DMS53 treated with DMSO at 0.1 percent for 48 hours (cell line): ENCODE results near the gene PCDHGC3.
"Not testable (repeated sequence)": the region's sequence is repeated elsewhere in the genome, so short reads cannot be mapped to it uniquely, and the experiment has no call there.

ENCODE experiments used
- DNase-seq: peaks from one replicate; lab custom pipeline; 2025; ENCODE audit not compliant: unreplicated experiment; lab: John Stamatoyannopoulos, UW

PCDHGC3 gene

DNA sequence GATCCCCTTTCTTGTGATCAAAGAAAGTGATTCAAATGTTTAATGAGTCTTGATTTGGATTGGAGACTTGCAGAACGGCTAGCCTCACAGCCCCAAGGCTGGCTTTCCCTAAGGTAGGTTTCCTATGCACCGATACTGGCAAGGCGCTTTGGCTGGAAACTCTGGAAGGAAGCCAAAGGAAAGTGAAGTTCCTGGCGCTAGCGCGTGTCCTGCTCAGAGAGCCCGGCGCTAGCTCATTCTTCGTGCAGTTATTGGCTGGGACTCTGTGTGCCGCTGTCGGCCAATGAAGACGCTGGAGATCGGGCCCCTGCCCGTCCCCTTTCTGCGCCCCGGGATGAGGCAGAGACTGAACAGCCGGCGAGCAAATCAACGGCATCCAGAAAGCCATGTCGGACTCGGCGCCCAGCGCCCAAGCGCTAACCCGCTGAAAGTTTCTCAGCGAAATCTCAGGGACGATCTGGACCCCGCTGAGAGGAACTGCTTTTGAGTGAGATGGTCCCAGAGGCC, at the start of gene PCDHGC3:
PCDHGC3 (plus strand) TSS at position 342 of the 507 bp plus-strand sequence; CDS start at position 493, 151 bp downstream.
- peak; percentile 63 for DNase-seq

DNA sequence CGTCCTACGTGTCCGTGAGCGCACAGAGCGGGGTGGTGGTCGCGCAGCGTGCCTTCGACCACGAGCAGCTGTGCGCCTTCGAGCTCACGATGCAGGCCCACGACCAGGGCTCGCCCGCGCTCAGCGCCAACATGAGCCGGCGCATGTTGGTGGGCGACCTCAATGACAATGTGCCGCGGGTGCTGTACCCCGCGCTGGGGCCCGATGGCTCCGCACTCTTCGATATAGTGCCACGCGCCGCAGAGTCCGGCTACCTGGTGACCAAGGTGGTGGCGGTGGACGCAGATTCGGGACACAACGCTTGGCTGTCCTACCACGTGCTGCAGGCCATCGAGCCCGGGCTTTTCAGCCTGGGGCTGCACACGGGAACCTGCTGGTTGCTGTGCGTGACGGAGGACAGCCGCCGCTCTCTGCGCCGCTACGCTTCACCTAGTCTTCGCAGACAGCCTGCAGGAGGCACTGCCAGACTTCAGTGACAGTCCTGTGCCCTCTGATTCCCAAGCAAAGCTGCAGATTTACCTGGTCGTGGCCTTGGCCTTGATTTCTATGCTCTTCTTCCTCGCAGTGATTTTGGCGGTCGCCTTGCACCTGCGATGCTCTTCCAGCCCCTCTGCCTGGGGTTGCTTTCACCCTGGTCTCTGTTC, 47.9 kb upstream of the PCDHGC3 start:
- no peak for DNase-seq

DNA sequence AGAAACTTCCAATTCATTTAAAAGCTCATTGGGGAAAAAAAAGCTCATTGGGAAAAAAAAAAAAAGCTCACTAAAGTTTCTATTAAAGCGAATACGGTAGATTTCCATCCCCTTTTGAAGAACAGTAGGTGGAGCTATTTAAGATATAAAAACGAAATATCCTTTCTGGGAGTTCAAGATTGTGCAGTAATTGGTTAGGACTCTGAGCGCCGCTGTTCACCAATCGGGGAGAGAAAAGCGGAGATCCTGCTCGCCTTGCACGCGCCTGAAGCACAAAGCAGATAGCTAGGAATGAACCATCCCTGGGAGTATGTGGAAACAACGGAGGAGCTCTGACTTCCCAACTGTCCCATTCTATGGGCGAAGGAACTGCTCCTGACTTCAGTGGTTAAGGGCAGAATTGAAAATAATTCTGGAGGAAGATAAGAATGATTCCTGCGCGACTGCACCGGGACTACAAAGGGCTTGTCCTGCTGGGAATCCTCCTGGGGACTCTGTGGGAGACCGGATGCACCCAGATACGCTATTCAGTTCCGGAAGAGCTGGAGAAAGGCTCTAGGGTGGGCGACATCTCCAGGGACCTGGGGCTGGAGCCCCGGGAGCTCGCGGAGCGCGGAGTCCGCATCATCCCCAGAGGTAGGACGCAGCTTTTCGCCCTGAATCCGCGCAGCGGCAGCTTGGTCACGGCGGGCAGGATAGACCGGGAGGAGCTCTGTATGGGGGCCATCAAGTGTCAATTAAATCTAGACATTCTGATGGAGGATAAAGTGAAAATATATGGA, 45.2 kb upstream of the PCDHGC3 start, which contains the start of gene PCDHGA12:
PCDHGA12 (plus strand) TSS at position 176 of the 782 bp plus-strand sequence; CDS start at position 429, 253 bp downstream.
- no peak for DNase-seq

DNA sequence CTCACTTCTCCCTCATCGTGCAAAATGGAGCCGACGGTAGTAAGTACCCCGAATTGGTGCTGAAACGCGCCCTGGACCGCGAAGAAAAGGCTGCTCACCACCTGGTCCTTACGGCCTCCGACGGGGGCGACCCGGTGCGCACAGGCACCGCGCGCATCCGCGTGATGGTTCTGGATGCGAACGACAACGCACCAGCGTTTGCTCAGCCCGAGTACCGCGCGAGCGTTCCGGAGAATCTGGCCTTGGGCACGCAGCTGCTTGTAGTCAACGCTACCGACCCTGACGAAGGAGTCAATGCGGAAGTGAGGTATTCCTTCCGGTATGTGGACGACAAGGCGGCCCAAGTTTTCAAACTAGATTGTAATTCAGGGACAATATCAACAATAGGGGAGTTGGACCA, 44.5 kb upstream of the PCDHGC3 start:
- no peak for DNase-seq

DNA sequence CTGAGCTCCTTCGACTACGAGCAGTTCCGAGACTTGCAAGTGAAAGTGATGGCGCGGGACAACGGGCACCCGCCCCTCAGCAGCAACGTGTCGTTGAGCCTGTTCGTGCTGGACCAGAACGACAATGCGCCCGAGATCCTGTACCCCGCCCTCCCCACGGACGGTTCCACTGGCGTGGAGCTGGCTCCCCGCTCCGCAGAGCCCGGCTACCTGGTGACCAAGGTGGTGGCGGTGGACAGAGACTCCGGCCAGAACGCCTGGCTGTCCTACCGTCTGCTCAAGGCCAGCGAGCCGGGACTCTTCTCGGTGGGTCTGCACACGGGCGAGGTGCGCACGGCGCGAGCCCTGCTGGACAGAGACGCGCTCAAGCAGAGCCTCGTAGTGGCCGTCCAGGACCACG, 43.5 kb upstream of the PCDHGC3 start:
- DNase-seq, result not testable (repeated sequence)

DNA sequence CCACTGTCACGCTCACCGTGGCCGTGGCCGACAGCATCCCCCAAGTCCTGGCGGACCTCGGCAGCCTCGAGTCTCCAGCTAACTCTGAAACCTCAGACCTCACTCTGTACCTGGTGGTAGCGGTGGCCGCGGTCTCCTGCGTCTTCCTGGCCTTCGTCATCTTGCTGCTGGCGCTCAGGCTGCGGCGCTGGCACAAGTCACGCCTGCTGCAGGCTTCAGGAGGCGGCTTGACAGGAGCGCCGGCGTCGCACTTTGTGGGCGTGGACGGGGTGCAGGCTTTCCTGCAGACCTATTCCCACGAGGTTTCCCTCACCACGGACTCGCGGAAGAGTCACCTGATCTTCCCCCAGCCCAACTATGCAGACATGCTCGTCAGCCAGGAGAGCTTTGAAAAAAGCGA, 43.0 kb upstream of the PCDHGC3 start:
- not testable (repeated sequence) for DNase-seq

DNA sequence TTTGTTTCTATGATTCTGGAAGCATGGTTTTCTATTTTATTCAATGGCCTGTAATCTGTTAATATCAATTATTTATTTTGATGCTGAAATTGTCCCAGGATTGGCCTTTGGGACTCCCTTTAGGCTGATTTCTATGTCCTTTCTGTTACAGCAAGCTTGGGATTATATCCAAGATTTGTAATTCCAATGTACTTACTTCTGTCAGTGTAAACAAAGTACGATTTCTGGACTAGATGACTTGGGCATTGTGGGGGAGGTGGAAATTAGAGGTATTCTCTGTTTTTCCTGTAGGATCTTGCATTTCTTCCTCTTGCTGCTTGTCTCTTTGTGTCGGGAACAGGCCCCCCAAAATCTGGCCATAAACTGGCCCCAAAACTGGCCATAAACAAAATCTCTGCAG, 41.8 kb upstream of the PCDHGC3 start:
- no peak for DNase-seq

DNA sequence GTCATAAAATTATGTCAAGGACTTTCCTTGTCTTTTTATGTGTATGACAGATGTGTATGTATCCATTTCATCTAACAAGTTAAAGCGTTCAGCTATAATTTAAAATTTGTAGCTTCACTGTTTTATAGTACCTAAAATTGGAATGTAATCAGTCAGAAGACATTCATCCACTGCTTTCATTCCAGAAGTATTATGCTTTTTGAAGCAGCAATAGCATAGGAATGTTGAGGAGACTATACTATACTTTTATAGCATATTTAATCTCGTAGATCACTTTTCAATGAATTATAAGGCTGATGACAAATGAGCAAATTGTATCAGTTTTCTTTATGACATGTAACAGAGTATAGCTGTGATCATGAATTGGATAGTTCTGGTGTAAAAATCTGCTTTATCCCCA, 38.5 kb upstream of the PCDHGC3 start:
- no peak for DNase-seq

DNA sequence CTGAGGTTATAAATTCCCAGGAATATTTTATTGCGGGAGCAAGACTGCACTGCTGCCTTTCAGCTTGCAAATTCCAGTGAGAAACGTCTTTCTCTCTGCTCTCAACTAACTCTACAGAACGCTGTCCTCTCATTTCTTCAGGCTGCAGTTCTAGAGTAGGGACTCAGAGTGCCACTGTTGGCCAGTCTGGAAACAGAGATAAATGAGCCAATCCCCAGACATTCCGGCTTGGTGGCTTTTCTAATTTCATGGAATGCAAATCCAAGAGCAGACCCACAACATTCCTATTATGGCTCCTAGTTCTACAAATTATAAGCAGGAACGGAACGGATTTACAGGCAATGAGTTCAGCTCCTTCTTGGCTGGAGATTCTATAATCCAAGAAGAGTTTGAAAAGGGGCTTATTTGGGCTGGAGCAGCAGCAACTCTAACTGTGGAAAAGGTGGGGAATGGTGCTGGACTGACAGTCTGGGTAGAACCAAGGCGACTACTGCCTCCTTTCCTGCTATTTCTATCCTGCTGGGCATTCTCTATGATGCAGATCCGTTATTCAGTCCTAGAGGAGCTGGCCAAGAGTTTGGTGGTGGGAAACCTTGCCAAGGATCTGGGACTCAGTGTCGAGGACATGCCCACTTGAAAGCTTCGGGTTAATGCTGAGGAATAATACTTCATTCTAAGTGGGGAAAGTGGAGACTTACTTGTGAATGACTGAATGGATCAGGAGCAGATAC, 36.2 kb upstream of the PCDHGC3 start:
- no peak for DNase-seq

DNA sequence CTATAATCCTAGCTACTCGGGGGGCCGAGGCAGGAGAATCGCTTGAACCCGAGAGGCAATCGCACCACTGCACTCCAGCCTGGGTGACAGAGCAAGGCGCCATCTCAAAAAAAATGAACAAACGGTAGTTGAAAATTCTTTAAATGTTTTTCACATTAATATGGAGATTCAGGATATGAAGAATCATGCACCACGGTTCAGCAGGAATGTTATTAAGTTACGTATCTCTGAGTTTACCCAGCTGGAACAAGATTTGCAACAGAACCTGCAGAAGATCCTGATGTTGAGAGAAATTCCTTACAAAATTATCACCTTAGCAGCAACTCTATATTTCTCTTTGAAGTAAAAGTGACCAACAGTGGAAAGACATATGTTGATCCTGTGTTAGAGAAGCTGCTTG, 35.4 kb upstream of the PCDHGC3 start:
- no peak for DNase-seq

DNA sequence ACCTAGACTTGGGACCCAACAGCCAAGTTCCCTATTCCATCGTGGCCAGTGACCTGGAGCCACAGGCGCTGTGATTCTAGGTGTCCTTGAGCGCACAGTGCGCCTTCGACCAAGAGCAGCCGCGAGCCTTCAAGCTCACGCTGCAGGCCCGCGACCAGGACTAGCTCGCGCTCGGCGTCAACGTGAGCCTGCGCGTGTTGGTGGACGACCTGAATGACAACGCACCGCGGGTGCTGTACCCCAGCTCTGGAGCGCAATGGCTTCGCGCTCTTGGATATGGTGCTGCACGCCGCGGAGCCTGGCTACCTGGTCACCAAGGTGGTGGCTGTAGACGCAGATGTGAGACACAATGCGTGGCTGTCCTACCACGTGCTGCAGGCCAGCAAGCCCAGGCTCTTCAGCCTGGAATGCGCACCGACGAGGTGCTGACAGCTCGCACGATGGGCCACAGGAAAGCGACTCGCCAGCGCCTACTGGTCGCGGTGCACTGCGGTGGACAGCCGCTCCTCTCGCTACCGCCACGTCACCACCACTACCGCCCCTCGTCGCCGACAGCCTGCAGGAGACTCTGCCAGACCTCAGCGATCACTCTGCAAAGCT, 34.1 kb upstream of the PCDHGC3 start:
- no peak for DNase-seq

DNA sequence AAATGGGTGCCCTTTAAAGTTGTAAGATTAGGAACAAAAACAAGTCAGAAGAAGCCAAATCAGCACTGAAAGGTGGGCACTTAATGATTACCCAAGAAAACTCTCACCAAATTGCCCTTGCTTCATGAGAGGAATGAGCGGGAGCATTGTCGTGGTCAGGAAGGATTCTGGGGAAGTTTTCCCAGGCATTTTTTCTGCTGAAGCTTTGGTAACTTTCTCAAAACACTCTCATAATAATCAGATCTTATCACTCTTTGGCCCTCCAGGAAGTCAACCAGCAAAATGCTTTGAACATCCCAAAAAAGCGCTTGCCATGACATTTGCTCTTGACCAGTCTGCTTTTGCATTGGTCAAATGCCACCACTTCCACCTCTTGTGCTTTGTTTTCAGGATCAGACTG, 10.4 kb upstream of the PCDHGC3 start:
- DNase-seq, result no peak

DNA sequence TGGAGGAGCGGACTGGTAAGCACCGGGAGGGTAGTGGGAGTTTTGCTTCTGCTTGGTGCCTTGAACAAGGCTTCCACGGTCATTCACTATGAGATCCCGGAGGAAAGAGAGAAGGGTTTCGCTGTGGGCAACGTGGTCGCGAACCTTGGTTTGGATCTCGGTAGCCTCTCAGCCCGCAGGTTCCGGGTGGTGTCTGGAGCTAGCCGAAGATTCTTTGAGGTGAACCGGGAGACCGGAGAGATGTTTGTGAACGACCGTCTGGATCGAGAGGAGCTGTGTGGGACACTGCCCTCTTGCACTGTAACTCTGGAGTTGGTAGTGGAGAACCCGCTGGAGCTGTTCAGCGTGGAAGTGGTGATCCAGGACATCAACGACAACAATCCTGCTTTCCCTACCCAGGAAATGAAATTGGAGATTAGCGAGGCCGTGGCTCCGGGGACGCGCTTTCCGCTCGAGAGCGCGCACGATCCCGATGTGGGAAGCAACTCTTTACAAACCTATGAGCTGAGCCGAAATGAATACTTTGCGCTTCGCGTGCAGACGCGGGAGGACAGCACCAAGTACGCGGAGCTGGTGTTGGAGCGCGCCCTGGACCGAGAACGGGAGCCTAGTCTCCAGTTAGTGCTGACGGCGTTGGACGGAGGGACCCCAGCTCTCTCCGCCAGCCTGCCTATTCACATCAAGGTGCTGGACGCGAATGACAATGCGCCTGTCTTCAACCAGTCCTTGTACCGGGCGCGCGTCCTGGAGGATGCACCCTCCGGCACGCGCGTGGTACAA, 556 bp downstream of the PCDHGC3 start:
- peak; percentile 25 for DNase-seq

DNA sequence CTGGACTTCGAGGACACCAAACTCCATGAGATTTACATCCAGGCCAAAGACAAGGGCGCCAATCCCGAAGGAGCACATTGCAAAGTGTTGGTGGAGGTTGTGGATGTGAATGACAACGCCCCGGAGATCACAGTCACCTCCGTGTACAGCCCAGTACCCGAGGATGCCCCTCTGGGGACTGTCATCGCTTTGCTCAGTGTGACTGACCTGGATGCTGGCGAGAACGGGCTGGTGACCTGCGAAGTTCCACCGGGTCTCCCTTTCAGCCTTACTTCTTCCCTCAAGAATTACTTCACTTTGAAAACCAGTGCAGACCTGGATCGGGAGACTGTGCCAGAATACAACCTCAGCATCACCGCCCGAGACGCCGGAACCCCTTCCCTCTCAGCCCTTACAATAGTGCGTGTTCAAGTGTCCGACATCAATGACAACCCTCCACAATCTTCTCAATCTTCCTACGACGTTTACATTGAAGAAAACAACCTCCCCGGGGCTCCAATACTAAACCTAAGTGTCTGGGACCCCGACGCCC, 1.3 kb downstream of the PCDHGC3 start:
- no peak for DNase-seq

DNA sequence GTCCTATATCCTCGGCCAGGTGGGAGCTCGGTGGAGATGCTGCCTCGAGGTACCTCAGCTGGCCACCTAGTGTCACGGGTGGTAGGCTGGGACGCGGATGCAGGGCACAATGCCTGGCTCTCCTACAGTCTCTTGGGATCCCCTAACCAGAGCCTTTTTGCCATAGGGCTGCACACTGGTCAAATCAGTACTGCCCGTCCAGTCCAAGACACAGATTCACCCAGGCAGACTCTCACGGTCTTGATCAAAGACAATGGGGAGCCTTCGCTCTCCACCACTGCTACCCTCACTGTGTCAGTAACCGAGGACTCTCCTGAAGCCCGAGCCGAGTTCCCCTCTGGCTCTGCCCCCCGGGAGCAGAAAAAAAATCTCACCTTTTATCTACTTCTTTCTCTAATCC, 2.0 kb downstream of the PCDHGC3 start:
- DNase-seq, result no peak

DNA sequence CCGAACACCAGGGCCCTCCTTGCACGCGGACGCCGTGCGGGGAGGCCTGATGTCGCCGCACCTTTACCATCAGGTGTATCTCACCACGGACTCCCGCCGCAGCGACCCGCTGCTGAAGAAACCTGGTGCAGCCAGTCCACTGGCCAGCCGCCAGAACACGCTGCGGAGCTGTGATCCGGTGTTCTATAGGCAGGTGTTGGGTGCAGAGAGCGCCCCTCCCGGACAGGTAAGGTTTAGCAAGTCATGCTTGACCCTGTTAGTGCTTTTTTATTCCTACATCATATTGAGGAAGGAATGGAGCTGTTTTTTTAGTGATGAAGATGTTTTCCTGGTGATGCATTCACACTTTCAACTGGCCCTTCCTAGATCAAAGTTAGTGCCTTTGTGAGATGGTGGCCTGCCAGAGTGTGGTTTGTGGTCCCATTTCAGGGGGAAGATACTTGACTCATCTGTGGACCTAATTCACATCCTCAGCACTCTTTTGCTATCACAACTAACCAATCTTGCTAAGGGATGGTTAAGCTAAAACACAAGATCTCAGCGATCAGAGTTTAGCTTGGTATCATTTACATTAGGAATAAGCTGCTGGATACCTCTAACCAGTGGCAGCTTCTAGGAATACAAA, 2.7 kb downstream of the PCDHGC3 start:
- peak; percentile 81 for DNase-seq

DNA sequence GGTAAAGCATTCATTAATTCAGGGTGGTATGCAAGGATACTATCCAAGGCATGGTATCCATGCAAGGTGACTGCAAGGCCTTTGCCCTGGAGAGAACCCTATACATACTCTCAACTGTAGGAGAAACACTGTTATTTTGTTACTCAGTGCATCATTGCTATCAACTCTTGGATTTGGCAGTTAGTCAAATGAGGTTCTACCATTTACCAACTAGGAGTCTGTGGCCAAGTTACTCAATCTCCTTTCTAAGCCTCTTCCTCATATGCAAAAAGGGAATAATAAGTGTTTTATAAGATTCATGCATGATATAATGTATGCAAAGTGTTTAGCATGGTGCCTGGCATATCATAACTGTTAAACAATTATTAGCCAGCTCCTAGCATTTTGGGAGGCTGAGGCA, 4.0 kb downstream of the PCDHGC3 start:
- DNase-seq, result no peak

DNA sequence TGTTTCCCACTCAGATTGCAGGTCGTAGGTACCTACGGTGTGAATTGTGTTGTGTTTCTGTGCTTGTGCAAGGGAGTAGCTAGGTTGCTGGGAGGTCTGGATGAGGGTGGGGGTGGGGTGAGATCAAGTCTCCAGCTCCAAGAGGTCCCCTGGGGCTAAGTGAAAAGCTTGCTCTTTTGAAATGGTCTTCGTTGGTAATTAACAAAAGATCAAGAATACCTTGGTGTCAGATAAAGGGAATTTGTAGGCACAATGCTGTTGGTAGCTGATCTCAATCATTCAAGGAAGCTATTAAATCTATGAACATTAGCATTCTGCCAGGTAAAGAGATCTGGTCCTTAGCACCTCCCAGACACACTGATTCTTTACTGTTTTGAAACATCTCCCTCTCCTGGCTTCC, 8.1 kb downstream of the PCDHGC3 start:
- no peak for DNase-seq

DNA sequence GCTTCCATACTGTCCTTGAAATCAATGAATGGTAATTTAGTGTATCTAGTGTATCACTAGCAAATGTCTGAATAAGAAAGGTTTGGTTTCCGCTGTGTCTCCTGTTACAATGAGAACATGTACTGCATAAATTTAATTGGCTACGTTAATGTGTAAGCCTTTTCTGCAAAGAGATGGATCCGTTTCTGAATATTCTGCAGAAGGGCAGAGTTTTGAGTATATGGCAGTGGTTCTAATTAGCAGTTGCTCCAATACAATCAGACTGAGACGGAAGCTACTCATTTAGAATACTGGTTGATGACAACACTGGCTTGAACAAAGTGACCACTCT, 8.5 kb downstream of the PCDHGC3 start:
- DNase-seq, result no peak
